HG03039 (cell line): ENCODE measurements around the gene C17orf50.

Experiments
- ATAC-seq: cut with Tn5 transposase; IDR thresholded peaks from one replicate; pipeline ENCODE4 v1.9.1; 2021; ENCODE audit warnings: mild to moderate bottlenecking, moderate library complexity; ENCODE audit not compliant: unreplicated experiment

Gene C17orf50

DNA sequence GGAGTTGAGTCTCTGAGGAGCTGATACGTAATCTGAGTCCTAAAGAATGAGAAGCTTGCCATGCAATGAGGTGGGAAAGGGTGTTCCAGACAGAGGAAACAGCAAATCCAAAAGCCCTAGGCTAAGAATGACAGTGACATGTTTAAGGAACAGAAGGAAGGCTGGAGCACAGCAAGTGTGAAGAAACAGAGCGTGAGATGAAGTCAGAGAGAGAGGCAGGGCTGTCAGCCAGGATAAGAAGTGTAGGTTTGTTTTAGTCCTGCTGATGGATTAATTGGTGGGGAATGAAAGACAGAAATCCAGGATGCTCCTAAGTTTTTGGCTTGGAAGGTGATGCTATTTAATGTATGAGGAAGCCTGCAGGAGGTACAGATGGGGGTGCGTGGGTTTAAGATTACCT lies 20.3 kb downstream of the C17orf50 start:
- no peak for ATAC-seq

DNA sequence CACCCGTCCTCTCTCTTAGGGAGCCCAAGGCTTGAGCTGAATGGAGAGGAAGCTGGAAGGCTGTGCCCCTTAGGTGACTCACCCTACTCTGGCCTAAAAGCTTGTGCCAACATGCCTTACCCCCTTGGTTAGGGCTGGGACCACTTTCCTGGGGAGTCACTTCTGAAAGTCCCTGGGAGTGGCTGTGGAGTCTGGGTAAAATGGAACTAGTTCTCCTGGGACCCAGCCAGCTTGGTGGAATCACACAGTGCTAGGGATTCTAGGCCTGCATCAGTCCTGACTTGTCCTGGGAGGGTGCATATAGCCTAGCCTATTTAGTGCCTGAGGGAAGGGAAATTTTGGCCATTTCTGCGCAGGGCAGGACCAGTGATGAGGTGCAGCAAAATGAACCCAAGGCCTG lies 24.2 kb downstream of the C17orf50 start:
- no peak for ATAC-seq

DNA sequence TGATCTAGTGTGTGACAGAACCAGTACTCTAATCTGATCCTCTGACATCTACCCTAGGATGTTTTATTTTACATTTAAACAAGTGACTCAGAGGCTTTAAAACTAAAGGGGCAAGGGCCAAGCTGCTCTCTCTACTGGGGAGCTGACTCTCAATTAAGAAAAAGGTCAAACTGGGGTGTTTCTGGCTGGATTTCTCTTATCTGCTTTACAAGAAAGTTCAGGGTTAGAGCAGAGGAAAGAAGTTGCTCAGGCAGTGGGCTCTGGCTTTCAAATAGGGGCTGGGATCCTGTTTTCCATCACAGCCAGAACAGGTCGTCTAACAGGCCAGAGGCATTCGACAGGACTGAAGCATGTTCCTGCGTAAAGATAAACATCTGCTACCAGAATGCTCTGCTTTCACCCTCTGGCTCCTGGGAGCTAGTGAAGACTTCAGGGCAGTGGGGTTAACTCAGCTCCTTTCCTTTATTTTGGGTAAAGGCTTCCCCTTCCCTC lies 26.3 kb downstream of the C17orf50 start:
- ATAC-seq, result no peak

DNA sequence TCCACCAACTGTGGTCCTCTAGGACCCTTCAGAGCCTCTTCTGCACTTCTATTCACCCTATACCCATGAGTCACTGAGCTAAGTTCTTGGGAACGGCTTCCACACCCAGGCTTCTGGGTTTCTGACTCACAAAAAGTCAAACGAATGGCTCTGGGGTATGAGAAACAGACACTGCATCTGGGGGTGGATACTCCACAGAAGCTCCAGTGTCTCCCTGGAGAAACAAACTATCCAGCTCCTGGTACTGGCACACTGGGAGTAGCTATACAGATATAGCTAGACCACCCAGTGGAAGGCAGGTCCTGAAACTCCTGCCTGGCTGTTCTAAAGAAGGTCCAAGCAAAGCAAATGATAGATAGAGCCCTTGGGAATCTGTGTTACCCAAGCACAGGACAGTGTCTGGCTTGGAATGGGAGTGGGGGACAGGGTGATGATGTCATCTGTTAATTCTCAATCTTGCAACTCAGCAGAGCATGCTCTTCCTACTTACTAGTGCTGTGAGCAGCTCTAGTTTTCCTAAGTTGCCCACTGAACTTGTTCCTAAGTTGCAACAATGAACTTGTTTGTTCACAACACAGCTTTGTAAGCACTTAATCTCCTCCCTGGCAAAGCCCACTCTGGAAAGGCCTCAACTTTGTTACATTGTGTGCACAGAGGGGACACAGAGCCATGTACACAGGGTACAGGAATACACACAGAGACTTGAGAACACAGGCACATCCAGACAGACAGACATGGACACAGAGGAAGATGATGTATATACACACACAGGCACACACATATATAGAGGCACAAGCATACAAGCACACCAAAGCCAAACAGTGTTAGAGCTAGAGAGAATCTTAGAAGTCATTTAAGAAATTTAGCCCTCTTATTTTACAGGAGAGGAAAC lies 28.0 kb downstream of the C17orf50 start:
- no peak for ATAC-seq

DNA sequence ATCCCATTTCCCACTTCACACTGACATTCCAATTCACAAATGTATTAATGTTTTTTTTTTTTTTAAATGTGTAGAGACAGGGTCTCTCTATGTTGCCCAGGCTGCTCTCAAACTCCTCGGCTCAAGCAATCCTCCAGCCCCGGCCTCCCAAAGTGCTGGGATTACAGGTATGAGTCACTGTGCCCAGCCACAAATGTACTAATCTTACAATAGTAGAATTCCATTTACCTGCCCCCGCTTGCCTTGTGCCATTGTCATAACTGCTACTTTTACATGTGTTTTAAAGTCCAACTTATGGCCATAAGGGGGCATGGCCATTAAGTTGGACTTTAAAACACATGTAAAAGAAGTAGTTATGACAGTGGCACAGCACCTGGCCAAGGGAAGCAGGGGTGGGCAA lies 30.2 kb downstream of the C17orf50 start:
- ATAC-seq, result no peak

DNA sequence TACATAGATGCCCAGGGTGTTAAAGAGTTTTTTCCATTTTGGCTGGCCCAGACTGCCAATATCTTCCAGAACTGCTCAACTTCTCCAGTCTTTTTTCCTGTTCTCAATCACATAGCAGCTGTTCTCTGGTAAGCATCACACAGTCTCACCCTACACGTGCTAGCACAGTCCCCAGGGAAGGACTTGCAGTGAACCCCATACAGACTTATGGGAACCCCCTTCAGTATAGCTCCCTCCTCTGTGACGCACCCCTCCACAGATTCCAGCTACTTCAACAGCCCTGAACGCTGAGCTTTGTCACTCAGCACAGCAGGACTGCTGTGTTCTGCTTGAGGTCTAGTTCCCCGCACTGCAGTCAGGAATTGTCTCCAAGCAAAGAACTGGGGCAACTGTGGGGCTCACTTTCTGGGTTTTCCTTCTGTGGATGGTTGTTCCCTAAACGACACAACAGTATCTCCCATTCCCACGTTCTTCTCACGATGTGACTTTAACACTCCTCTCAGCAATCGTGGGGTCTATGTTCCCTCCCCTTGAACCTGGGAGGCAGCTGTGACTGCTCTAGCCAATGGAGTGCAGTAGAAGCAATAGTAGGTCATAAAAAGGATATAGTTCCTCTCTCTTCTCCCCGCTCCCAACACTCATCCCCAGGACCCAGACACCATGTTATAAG lies 31.1 kb downstream of the C17orf50 start:
- ATAC-seq, result no peak

DNA sequence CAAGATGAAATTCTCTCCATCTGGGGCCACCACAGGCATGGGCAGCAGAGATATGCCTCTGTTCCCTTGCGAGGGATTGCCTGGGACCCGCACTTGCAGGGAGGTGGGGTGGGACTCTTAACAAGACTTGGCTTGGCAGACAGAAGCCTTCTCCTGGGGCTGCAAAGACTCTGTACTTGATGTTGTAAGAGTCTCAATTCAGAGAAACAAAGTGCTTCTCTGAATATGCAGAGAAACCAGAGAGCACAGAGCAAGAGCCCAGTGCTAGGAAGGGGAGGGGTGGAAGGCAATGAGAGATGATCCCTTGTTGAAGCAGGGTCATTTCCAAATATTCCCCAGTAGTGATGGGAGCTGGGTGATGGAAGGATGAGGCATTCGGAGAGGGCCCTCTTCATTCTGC lies 32.6 kb downstream of the C17orf50 start:
- no peak for ATAC-seq

DNA sequence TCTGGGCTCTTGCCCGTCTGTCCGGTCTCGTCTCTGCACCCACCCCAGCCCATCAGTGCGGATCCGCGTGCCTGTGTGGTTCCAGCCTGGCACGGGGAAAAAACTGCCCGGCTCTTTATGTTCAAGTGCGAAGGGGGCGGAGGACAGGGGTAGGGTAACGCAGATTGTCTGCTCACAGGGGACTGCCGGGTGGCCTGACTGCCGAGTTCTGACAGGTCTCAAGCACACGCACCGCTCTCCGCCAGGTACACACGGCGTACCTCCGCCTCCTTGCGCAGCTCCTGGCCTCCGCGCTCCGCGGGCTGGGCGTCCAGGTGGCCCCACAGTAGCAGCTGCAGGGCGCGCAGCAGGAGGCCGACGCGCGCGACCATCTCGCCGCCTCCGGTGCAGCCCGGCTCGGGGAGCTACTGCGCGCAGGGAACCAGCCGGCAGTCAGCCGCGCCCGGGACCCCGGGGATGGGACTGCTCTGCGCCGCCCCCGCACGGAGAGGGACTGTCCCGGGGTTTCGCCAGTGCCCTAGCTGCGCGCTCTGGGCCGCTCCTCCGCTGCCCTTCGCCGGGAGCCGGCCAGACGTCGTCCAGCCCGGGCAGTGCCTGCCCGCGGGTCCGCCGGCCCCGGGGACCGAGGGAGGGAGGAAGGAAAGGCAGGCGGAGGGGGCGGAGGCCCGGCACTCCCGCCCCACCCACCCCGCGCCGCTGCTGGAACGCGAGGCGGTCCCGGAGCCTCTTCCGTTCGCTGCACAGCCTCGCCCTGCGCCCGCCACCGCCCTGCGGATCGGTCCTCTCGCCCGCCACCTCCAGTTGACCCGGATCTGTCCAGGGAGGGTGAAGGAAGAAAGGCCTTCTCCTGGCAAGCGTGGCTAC lies 34.6 kb downstream of the C17orf50 start, which contains the start of gene MMP28:
Gene MMP28, minus strand, starts transcription at position 635 of the 864 bp plus-strand sequence. Its CDS starts 264 bp downstream, at position 371.
- no peak for ATAC-seq

DNA sequence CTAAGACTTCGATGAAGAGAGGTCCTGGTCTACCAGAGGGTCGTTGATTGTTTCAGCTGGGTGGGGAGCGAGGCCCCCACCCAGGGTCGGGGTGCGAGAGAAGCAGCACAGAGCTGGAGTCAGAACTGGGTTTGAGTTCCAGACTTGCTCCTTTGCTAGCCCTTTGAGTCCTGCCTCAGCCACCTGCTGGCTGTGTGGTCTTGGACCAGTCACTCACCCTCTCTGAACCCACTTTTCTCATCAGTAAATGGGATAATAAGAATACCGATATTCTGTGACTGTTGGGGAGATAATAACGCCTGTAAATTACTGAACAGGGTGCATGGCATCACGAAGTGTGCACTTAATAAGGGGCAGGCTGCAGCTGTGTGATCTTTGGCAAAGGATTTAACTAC lies 35.2 kb downstream of the C17orf50 start:
- ATAC-seq, result no peak

DNA sequence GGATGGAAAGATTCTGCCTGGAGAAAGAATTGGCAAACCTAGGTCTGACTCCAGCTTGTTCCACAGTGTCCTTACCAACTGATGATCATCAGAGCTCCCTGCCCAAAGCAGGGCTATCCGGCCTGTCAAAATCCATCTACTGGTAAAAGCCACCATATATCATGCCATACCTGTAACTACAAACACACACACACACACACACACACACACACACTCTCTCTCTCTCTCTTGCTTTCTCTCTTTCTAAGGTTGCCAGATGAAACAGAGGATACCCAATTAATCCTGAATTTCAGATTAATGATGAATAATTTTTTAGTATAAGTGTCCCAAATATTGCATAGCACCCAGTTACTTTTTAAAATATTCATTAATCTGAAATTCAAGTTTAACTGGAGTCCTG lies 36.3 kb downstream of the C17orf50 start:
- ATAC-seq, result no peak

DNA sequence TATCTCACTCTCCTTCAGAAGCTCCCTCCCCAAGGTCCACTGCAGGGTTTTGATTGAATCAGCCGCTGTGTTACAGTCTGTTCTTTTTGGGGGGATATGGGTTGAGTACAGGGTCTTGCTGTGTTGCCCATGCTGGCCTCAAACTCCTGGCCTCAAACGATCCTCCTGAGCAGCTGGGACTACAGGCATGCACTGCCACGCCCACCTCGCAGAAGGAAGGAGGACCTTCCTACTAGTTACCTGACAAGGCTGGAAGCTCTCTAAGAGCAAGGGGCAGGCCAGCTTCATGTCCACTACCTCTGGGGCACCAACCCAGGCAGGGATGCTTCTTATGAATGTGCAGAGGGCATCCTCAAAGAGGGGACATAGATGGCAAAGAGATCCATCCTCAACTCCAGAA lies 36.7 kb downstream of the C17orf50 start:
- no peak for ATAC-seq

DNA sequence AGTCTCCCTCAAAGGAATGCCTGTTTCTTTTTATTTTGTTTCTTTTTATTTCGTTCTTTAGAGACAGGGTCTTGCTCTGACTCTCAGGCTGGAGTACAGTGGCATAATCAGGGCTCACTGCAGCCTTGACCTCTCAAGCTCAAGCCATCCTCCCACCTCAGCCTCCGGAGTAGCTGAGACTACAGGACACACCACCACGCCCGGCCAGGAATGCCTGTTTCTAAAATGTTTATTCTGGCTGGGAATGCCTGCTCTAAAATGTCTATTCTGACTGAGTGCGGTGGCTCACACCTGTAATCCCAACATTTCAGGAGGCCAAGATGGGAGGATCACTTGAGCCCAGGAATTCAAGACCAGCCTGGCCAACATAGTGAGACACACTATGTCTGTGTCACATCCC lies 37.2 kb downstream of the C17orf50 start:
- ATAC-seq, result no peak

DNA sequence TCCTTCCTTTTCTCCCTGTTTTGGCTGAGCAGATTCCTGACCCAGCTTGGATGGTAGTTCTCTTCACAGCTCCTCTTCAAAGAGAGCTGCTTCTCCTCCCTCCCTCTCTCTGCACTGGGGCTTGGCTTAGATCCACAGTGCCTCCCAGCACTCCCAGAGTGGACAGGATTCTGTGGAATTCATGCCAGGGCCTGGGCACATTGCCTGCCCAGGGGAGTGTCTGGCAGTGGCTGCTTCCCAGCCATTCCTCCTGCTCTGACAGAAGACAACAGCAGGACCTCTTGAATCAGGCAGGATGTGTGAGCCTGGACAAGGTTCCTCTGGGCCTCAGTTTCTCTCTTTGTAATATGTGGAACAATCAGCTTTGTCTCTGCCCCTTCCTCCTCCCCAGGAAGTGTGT lies 39.3 kb downstream of the C17orf50 start:
- ATAC-seq, result no peak

DNA sequence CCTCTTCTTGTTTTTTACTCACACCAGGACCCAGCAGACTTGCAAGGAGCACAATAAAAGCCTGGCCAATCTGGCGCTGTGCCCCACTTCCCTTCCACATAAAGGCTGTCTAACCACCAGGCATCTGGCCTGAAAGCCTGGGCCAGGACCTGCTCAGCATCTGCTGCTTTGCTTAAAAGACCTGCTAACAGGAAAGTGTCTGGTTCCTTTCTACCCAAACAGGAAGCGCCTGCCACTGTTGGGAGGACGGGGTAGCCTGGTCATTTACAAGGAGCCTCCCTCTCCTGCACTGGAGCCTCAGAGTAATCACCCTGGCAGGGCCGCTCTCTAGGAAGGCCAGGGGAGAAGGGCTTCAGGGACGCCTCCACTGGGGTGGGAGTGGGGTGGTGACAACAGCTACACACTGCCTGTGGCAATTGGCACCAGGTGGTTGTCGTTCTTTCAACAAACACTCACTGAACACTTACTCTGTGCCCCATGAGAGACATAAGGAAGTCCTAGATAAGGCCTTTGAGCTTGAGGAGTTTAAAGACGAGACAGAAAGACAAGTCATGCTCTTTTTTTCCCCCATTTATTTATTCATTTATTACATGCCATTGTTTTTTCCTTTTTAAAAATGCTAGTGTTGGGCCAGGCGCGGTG lies 41.0 kb downstream of the C17orf50 start:
- no peak for ATAC-seq

DNA sequence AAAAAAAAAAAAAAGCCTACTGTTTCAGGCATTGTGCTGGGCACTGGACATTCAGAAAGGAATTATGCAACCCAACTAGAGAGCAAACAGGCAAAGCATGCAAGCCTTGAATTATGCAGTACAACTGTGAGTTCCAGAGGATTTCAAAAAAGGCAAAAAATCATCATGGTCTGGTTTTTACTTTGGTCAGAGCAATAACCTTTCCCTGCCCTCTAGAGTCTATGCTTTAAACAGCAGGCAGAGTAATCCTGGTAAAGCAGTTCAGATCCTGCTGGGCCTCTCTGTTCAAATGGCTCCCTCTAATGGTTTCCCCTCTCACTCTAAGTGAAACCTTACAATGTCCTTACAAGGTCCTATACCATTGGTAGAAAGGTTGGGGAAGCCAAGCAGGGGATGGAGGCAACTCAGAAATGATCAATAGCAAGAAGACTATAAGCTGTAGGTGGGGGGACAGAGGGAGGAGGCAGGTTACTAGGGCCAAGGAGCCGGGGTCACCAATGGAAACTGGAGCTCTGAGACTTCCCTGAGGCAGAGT lies 44.0 kb downstream of the C17orf50 start:
- ATAC-seq, result no peak

DNA sequence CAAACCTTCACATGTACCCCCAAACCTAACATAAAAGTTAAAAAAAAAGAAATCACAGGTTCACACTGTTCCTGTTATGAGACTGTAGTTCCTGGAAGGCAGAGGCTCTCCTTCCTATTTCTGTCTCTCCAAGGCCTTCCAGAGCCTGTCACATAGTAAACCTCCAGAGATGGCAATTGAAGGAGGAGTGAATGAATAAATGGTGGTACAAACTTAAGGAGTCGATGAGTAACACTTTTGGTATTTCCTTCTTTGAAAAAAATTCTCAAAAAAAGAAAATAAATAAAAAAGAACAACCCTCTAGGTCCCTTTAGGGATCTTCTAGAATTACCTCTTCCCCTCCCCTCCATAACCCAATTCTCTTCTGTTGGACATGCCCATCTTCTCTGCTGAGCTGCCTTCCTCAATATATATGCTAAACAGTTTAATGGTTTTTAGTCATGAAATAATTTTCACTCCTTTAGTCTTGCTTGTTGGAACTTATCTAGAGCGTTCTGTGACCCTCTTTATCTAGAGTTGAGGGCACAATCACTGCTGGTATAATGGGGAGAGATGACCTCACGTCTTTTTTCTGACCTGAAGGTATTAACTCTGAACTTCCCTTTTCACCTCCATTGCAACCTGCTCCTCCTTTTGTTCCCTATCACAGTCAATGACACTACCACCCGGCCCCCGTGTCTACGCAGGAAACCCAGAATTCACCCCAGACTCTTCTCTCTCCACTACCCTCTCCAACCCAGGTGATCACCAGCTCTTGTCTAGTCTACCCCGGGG lies 46.9 kb downstream of the C17orf50 start:
- no peak for ATAC-seq

DNA sequence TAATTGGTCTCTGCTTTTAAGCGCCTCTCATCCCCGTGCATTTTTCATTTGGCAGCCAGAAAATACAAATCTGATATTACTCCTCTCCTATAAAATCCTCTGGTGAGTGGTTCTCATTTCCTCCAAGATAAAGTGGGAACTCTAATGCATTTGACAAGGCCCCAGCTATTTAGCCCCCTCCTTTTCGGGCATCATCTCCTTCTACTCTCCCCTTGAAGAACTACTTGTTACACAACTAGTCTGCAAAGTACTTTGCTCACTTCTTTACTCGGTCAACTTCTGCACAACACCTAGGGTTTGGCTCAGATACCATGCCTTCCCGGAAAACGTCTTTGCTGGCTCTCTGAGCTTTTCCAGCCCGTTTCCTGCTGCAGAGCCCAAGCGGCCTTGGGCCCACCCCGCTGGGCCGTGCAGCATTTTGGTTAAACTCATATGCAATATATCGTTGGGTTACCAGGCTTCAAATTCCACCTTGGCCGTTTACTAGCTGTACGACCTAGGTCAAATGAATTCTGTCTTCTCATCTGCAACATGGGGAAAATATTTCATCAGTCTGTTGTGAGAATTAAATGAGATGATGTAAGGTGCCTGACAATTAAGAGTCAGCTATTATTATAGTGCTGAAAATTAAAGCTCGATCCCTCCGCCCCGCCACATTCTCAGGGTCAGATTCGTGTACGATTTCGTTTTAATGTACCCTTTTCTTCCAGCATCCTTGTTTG lies 47.7 kb downstream of the C17orf50 start:
- no peak for ATAC-seq

DNA sequence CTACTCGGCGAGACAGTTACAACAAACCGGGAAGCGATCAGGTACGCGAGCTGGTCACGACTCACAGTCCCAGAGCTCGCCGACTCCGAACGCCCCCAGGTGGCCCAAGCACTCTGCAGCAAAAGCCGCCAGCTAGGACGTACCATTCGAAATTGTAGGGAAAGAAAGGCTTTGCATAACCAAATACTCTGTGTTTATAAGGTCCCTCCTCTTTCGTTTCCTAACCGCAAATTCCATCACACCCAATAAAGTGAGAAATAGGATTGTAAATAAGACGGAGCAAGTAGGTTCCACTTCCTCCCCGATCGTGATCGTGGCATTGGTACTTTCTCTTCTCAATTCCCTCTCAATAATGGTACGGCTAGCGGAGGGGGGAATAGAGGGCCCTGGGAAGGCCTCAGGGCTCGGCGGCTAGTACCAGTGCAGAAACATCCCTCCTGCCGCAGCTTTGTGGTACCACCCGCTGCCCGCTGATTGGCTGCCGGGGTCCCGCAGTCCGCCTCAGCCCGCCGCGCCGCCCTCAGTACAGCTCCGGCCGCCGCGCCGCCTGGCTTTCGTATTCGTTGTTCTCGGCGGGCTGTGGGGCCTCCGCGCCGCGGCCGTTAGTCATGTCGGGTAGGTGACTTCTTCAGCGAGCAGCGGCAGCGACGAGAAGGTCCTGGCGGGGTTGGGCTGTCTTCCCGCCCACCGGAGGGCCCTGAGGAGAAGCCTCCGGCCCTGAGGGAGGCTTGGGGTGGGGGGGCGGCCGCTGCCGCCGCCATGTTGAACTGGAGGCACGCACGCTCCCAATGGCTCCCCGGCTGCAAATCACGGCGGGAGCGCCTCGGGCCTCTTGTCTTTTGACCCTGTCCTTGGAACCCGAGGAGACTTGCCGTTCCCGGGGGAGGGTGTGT lies 48.5 kb downstream of the C17orf50 start, which contains the start of gene TAF15:
Gene TAF15, plus strand, starts transcription at position 523 of the 893 bp plus-strand sequence. Its CDS starts 86 bp downstream, at position 609.
- ATAC-seq, result peak; percentile 93
